ENCODE data around the gene NR1D1.

The NR1D1 gene

GRCh38 chr17:40069751-40070708, 30.4 kb downstream of the NR1D1 start:
- TF ChIP-seq CTCF (conservative IDR thresholded peaks at IDR 0.05; ENCODE audit: low read length) (peak; percentile 24; the same call in 1 of the 2 replicates), EZH2phosphoT487 (IDR thresholded peaks at IDR 0.05; ENCODE audit: borderline replicate concordance) (no peak)
- peak overlapping the region; percentile 66 for H3K4me3 ChIP-seq (ENCODE audit: low read length, poor library complexity, severe bottlenecking)
- H3K9me3 ChIP-seq (ENCODE audit: insufficient read depth, low read depth, low read length): no peaks in the 10 kb centered on the region
- H3K27me3 ChIP-seq (ENCODE audit: insufficient read depth, low read length, poor library complexity, severe bottlenecking): no peaks in the 10 kb centered on the region
- H3K4me1 ChIP-seq (ENCODE audit: insufficient read depth, low read length, poor library complexity, severe bottlenecking): peaks cover 63% of the 10 kb centered on the region
- H3K36me3 ChIP-seq (ENCODE audit: insufficient read depth, low read length): no peaks in the 10 kb centered on the region; the same call in 1 of the 2 replicates
- peak overlapping the region; percentile 67 for H3K9ac ChIP-seq (ENCODE audit: low read depth, low read length, poor library complexity, severe bottlenecking)
- no peaks in the 10 kb centered on the region for H3K9me2 ChIP-seq (replicated peaks; ENCODE audit: low read depth, low read length)
- H2AFZ ChIP-seq (ENCODE audit: low read length): no peak overlapping the region
- H3K4me2 ChIP-seq (ENCODE audit: low read depth, low read length, poor library complexity, severe bottlenecking): peak overlapping the region; percentile 76
- peaks cover 26% of the 10 kb centered on the region; the same call in 1 of the 2 replicates for H3K79me2 ChIP-seq (ENCODE audit: insufficient read depth, low read length)
- H4K20me1 ChIP-seq (ENCODE audit: insufficient read depth, low read length, poor library complexity, severe bottlenecking): no peaks in the 10 kb centered on the region
- H3F3A ChIP-seq (ENCODE audit: low read depth): no peaks in the 10 kb centered on the region

- H3K9me3 ChIP-seq (ENCODE audit: insufficient read depth, low read depth, low read length): no peaks in the 10 kb centered on the region
- peaks cover 35% of the 10 kb centered on the region; the same call in 1 of the 2 replicates for H3K79me2 ChIP-seq (ENCODE audit: insufficient read depth, low read length)
- no peaks in the 10 kb centered on the region for H3F3A ChIP-seq (ENCODE audit: low read depth)
- peak overlapping the region; percentile 57; the same call in 1 of the 2 replicates for H2AFZ ChIP-seq (ENCODE audit: low read length)
- H4K20me1 ChIP-seq (ENCODE audit: insufficient read depth, low read length, poor library complexity, severe bottlenecking): no peaks in the 10 kb centered on the region
- H3K4me3 ChIP-seq (ENCODE audit: low read length, poor library complexity, severe bottlenecking): peak overlapping the region; percentile 66
- TF ChIP-seq EZH2phosphoT487 (IDR thresholded peaks at IDR 0.05; ENCODE audit: borderline replicate concordance) (no peak), CTCF (conservative IDR thresholded peaks at IDR 0.05; ENCODE audit: low read length) (no peak)
- H3K36me3 ChIP-seq (ENCODE audit: insufficient read depth, low read length): no peaks in the 10 kb centered on the region
- peak overlapping the region; percentile 67 for H3K9ac ChIP-seq (ENCODE audit: low read depth, low read length, poor library complexity, severe bottlenecking)
- H3K4me2 ChIP-seq (ENCODE audit: low read depth, low read length, poor library complexity, severe bottlenecking): peak overlapping the region; percentile 76
- no peaks in the 10 kb centered on the region for H3K9me2 ChIP-seq (replicated peaks; ENCODE audit: low read depth, low read length)
- no peaks in the 10 kb centered on the region for H3K27me3 ChIP-seq (ENCODE audit: insufficient read depth, low read length, poor library complexity, severe bottlenecking)
- peaks cover 72% of the 10 kb centered on the region for H3K4me1 ChIP-seq (ENCODE audit: insufficient read depth, low read length, poor library complexity, severe bottlenecking)
Observed at GRCh38 chr17:40068917-40069750, 31.3 kb downstream of the NR1D1 start.

GRCh38 chr17:40068584-40068916, 31.8 kb downstream of the NR1D1 start:
- no peaks in the 10 kb centered on the region for H4K20me1 ChIP-seq (ENCODE audit: insufficient read depth, low read length, poor library complexity, severe bottlenecking)
- H3K9me2 ChIP-seq (replicated peaks; ENCODE audit: low read depth, low read length): no peaks in the 10 kb centered on the region
- H3K9ac ChIP-seq (ENCODE audit: low read depth, low read length, poor library complexity, severe bottlenecking): peak overlapping the region; percentile 67
- H3K4me1 ChIP-seq (ENCODE audit: insufficient read depth, low read length, poor library complexity, severe bottlenecking): peaks cover 77% of the 10 kb centered on the region
- H2AFZ ChIP-seq (ENCODE audit: low read length): peak overlapping the region; percentile 57; the same call in 1 of the 2 replicates
- H3K4me2 ChIP-seq (ENCODE audit: low read depth, low read length, poor library complexity, severe bottlenecking): peak overlapping the region; percentile 76
- H3K9me3 ChIP-seq (ENCODE audit: insufficient read depth, low read depth, low read length): no peaks in the 10 kb centered on the region
- peak overlapping the region; percentile 66 for H3K4me3 ChIP-seq (ENCODE audit: low read length, poor library complexity, severe bottlenecking)
- no peaks in the 10 kb centered on the region for H3F3A ChIP-seq (ENCODE audit: low read depth)
- H3K79me2 ChIP-seq (ENCODE audit: insufficient read depth, low read length): peaks cover 41% of the 10 kb centered on the region; the same call in 1 of the 2 replicates
- TF ChIP-seq CTCF (conservative IDR thresholded peaks at IDR 0.05; ENCODE audit: low read length): no peak
- no peak for TF ChIP-seq EZH2phosphoT487 (IDR thresholded peaks at IDR 0.05; ENCODE audit: borderline replicate concordance)
- H3K27me3 ChIP-seq (ENCODE audit: insufficient read depth, low read length, poor library complexity, severe bottlenecking): no peaks in the 10 kb centered on the region
- H3K36me3 ChIP-seq (ENCODE audit: insufficient read depth, low read length): no peaks in the 10 kb centered on the region
